ENCODE measurements around the gene SMARCC2. TPM values are rescaled to one million over a fixed set of nuclear protein-coding genes. Genes with fewer than 3 reads are reported as not detected.

The SMARCC2 gene
- total RNA-seq, 1 donor from 2014 or later = 147 TPM

DNA sequence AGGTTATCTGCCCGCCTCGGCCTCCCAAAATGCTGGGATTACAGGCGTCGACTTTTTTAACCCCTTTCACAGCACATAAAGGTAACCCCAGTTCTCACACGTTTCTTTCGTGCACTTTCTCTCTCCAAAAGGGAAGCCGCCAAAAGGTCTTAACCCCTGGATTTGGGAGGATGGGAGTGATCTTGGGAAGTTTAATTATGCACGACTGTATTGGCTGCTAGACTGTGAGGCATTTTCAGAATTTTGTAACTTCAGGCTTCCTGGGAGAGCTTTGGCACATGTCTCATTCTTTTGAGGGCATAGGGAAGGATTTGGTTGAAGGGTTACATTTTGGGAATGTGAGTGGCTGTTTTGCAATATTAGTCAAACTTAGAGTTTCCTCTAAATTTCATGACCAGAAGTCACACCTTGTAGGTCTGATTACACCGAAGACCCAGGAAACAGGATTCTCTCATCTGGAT is 1.4 kb upstream of the SMARCC2 start:
- Mint-ChIP-seq H3K36me3 (peaks cover 14% of the 10 kb centered on the region), H3K27me3 (peaks cover 7% of the 10 kb centered on the region), H3K9me3 (no peaks in the 10 kb centered on the region), H3K27ac (peak overlapping the region; percentile 99), H3K4me3 (peak overlapping the region; percentile 99), H3K4me1 (ENCODE audit: unreplicated experiment) (peaks cover 26% of the 10 kb centered on the region)
- DNase-seq (ENCODE audit: extremely low spot score, unreplicated experiment) = no peak
- TF ChIP-seq, protein P1, sequence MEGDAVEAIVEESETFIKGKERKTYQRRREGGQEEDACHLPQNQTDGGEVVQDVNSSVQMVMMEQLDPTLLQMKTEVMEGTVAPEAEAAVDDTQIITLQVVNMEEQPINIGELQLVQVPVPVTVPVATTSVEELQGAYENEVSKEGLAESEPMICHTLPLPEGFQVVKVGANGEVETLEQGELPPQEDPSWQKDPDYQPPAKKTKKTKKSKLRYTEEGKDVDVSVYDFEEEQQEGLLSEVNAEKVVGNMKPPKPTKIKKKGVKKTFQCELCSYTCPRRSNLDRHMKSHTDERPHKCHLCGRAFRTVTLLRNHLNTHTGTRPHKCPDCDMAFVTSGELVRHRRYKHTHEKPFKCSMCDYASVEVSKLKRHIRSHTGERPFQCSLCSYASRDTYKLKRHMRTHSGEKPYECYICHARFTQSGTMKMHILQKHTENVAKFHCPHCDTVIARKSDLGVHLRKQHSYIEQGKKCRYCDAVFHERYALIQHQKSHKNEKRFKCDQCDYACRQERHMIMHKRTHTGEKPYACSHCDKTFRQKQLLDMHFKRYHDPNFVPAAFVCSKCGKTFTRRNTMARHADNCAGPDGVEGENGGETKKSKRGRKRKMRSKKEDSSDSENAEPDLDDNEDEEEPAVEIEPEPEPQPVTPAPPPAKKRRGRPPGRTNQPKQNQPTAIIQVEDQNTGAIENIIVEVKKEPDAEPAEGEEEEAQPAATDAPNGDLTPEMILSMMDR (conservative IDR thresholded peaks at IDR 0.05) = no peak

DNA sequence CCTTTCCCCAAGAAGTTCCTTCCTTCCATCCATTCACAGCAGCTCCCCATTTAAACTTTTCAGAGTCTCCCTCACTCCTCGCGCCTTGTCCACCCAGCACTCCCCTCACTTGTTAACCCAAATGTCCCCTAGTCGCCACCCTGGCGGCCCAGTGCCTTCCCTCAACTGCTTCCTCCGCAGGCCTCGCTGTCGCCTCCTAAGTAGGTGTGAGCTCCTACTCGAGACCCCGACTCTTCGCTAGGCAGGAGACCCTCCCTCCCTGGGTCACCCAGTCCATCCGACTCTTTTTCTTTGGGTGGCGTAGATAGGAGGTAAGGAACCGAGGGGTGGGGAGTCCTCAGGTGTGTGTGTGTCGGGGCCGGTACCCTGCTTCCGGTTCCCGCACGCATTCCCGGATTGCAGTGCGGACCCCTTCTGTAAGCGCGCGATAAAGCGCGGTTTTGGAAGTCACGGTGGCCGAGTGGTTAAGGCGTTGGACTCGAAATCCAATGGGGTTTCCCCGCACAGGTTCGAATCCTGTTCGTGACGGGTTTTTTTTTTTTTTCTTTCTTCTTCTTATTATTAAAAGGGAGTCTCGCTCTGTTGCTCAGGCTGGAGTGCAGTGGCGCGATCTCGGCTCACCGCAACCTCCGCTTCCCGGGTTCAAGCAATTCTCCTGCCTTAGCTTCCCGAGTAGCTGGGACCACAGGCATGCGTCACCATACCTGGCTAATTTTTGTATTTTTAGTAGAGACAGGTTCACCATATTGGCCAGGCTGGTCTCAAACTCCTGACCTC is 823 bp upstream of the SMARCC2 start:
- Mint-ChIP-seq H3K36me3 (peaks cover 15% of the 10 kb centered on the region), H3K27ac (peak overlapping the region; percentile 99), H3K27me3 (peaks cover 7% of the 10 kb centered on the region), H3K4me1 (ENCODE audit: unreplicated experiment) (peaks cover 26% of the 10 kb centered on the region), H3K4me3 (peak overlapping the region; percentile 99), H3K9me3 (no peaks in the 10 kb centered on the region)
- DNase-seq (ENCODE audit: extremely low spot score, unreplicated experiment) = peak; percentile 97
- TF ChIP-seq, protein P1 (conservative IDR thresholded peaks at IDR 0.05) = peak; percentile 24

DNA sequence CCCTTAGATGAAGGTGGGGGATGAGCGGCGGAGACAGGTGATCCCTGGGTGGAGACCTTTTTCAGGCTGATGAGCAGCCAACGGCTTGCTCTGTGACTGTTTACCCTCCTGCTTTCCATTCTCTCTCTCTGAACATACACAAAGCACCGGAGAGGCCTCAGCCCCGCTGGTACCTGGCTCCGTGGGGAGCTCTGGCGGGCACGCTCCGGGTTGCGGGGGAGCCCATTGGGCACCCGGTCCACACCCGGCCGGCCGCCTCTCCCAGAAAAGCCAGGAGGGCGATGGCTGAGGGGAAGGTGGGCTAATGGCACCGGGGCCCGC is 545 bp downstream of the SMARCC2 start:
- TF ChIP-seq, protein P1 (conservative IDR thresholded peaks at IDR 0.05) = no peak
- Mint-ChIP-seq H3K27ac (peak overlapping the region; percentile 88), H3K9me3 (no peaks in the 10 kb centered on the region), H3K4me3 (peak overlapping the region; percentile 93), H3K36me3 (peaks cover 20% of the 10 kb centered on the region), H3K4me1 (ENCODE audit: unreplicated experiment) (peaks cover 26% of the 10 kb centered on the region), H3K27me3 (peaks cover 7% of the 10 kb centered on the region)
- DNase-seq (ENCODE audit: extremely low spot score, unreplicated experiment) = no peak

DNA sequence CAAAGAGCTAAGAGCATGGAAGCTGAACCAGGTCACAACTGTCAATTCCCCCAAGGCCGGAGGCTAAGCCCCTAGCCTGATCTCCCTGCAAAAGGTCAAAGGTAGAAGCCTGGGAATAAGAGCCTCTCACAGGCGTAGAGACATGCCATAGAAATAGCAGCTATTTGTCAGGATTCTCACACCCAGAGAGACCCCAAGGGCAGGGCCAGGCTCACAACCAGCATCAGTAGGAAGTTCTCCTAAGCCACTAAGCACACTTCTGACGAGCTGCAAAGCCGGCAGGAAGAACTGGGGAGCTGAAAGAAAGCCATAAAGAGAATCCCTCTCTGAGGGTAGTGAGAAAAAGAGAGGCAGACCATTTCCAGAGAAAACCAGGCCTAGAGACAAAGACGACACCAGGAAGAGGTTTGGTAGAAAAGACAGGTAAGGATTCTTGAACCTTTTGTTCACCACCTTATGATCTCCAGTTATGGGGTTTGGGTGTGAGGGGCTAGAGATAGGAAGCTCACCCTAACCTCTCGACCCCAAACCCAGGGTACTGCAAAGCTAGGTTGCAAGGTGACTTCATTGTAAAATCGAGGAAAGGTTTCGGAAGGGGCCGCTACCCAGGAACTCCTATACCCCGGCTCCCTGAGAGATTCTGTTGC is 1.0 kb downstream of the SMARCC2 start:
- Mint-ChIP-seq H3K4me1 (ENCODE audit: unreplicated experiment) (peaks cover 26% of the 10 kb centered on the region), H3K4me3 (peak overlapping the region; percentile 93), H3K9me3 (no peaks in the 10 kb centered on the region), H3K36me3 (peaks cover 18% of the 10 kb centered on the region), H3K27ac (peak overlapping the region; percentile 88), H3K27me3 (peaks cover 7% of the 10 kb centered on the region)
- TF ChIP-seq, protein P1 (conservative IDR thresholded peaks at IDR 0.05) = no peak
- no peak for DNase-seq (ENCODE audit: extremely low spot score, unreplicated experiment)

DNA sequence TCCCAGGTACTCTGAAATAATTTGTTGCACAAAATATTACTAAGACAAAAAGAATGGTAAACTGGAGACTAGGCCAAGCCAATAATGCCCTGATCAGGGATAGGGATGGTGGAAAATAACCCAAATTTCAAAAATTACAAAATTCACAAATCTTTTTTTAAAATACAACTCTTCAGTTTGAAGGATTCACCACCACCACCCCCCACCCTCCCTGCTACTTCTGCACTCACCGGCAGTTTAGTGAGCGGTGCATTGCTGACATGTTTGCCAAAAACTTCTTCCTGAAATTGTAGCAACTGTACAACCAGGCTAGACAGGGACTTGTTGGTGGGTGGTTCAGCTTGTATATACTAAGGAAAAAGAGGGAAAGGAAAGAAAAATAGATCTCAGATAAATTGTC is 2.3 kb downstream of the SMARCC2 start:
- peaks cover 15% of the 10 kb centered on the region for H3K36me3 Mint-ChIP-seq
- H3K9me3 Mint-ChIP-seq = no peaks in the 10 kb centered on the region
- H3K27me3 Mint-ChIP-seq = peaks cover 7% of the 10 kb centered on the region
- no peak for DNase-seq (ENCODE audit: extremely low spot score, unreplicated experiment)
- H3K4me3 Mint-ChIP-seq = peak overlapping the region; percentile 93
- TF ChIP-seq, protein P1 (conservative IDR thresholded peaks at IDR 0.05) = no peak
- H3K27ac Mint-ChIP-seq = no peak overlapping the region
- H3K4me1 Mint-ChIP-seq (ENCODE audit: unreplicated experiment) = peaks cover 20% of the 10 kb centered on the region

All from type B pancreatic cell (in vitro differentiated cells).